Urothelium cell line (cell line): ENCODE data around the gene ARHGAP15.

ENCODE experiments used
- DNase-seq: peaks from one replicate; pipeline ENCODE4 v3.0.0; 2011; ENCODE audit warnings: low spot score, mixed read lengths
- FAIRE-seq: peaks from 2 replicates; lab custom pipeline; 2011; peaks lifted over from hg19 to GRCh38; lab: Jason Lieb, UNC

Gene ARHGAP15

DNA sequence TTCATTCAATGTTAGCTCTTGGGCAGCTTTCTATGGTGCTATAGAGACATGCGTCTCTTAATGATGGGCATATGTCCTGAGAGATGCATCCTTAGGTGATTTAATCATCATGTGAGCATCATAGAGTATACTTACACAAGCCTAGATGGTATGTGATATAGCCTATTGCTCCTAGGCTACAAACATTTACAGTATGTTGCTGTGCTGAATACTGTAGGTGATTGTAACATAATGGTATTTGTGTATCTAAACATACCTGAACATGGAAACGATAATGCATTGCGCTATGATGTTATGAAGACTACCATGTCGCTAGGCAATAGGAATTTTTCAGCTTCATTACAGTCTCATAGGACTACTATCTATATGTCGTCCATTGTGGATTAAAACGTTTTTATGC is 89.4 kb downstream of the ARHGAP15 start:
- FAIRE-seq: no peak
- DNase-seq: no peak

DNA sequence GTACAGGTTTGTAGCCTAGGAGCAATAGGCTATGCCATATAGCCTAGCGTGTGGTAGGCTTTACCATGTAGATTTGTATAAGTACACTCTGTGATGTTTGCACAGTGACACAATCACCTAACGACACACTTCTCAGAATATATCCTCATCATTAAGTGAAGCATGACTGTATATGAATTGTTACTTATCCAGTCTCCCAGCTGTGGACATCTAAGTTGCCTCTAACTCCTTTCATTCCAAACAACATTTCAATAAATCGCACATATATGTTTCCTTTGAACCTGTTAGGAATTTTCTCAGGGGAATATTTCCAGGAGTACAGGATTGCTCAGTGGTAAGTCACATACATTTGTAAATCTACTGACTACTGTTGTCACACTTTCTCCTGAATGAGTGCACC is 90.0 kb downstream of the ARHGAP15 start:
- DNase-seq (no peak), FAIRE-seq (no peak)

DNA sequence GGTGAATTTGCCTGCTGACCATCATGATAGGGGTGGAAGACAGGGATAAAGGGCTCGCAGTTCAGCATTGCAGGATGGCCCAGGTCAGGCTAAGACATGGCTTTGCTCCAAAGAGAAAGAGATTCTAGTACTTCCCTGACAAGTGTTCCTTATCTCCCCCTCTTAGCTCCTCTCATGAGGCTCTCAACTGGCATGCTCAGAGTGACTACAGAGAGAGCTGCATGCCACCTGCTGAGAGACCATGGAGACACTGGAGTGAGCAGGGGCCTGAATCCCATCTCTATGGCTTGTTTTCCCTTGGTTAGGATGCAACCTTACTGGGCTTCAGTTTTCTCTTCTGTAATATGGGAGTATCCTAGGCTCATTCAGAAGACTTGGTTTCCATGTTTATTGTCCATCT is 94.3 kb downstream of the ARHGAP15 start:
- FAIRE-seq (no peak), DNase-seq (no peak)

DNA sequence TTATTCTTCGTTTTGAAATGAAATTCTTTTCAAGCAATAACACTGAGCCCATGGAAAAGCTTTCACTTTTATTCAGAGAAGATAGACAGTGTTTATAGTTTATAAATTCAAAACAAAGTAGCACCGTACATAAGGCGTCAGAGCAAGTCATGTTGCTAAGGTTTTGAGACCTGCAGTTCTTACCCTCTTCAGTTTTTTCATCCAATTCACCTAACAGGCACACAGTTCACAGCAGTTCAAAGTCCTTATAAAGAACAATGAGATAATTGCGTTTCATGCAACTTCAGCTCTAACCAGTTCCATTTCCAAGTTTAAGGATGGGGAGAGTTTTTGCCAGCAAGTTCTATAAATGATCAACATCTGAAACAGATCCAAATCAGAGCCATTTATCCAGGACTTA is 96.7 kb downstream of the ARHGAP15 start:
- DNase-seq (no peak), FAIRE-seq (no peak)

DNA sequence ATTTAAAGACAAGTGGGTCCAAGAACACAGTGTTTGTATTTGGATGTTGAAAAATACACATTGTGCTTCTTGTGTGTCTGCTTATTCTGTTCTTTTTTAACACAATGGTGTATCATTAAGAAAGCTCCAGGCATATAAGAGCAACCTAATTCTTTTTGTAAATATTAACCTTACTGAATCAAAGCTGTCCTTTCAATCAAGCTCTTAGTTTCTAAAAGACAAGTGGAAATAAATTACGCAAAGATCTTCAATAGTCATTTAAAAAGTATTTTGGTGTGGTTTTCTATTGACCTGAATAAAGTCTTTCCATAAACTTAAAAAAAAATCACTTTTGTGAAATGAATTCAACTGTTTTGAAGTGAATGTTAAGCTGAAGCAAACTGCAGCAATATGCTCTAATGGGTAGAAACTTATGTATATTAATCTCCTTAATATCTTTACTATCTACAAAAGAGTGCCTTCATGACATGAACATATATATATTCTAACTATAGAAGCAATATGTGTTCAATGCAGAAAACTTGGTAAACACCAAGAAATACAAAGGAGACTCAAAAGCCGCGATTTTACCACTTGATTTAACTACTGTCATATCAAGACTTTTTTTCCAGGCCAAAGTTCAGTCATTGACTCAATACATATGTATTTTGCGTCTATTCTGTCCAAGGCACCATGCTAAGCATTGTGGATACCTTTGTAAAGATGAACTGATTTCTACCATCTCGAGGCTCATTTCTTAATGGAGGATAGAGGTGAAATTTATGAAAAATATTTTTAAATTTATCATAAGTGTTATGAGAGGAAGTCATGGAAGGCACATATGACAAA is 97.7 kb downstream of the ARHGAP15 start:
- no peak for DNase-seq
- FAIRE-seq: no peak

DNA sequence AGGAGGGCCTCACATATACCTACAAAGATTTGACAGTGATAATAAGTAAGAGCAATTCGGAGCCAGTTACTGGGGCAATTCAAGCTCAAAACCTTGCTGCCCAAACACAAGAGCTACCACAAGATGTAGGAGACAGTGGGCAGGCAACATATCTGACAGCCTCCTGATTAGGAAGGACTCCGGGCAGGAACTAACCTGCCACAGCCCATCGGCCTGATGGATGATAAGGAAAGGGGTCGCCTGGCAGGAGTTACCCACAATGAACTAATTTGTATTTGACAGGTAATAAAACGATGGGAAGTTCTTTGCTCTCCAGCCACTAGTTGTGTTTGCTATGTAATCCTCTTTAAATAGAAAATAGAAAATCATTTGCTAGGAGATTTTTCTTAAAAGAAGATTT is 100.2 kb downstream of the ARHGAP15 start:
- DNase-seq (no peak), FAIRE-seq (no peak)

DNA sequence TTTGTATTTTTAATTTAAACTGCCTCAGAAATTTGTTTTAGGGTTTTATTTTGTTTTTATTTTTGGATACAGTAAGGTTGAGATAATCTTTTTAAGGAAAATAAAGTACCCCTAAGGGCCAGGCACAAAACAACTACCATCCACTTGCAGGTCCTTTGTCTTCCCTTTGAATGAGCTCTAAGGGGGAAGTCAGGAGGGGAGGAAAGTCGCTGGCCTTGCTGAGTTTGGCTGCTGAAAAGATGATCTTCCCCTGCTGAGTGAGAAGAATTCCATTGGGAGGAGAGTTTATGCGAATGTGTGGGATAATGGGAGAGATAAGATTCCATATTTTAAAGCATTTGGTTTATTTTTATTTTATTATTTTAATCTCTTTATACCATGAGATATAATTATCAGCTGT is 100.7 kb downstream of the ARHGAP15 start:
- DNase-seq: no peak
- no peak for FAIRE-seq

DNA sequence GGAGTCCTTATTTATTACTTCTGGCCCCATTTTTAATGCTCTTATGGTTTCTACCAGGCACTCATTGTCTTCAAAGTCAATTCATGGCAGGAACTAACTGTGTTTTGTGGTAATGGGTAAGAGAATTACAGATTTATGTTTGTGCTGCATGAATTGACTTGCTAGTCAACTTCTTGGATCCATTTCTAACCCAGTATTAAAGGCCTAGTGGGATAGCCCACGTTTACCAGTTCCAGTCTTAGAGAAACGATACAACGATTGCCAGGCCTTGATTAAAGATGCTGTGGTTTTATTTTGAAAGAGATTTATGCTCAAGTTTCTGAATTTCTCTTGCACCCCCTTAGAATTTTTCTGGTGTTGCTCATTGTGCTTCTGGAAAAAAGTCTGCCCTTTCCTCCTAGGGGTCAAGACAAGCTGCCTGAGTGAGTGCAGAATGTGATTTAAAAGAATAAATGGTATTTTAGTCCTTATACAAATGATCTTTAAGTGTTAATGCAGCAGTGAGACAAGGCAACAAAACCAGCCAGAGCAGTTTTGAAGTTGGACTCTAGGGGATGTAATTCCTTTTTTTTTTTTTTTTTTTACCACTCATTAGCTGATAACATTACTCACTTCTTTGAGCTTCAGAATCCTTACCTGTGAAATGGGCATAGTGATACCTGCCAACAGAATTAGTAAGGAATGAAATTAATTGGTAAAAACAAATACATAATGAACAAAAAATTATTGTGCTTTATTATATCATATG is 101.5 kb downstream of the ARHGAP15 start:
- FAIRE-seq: no peak
- no peak for DNase-seq

DNA sequence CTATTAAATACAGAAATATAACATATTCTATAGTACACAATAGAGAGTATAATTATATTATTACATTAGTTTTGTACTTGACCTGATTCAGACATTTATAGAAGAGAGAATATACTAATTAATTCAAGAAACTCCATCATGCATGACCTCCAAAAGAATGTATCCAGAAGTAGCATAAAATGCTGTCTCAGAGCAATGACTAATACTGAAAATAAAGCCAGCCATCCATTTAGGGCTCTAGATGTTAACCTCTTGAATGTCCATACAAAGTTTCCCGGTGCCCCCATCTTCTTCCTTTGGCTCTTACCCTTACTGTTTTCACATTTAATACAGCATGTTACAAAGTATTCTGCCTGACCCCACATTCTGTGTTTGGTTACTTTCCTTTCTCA is 102.0 kb downstream of the ARHGAP15 start:
- FAIRE-seq (no peak), DNase-seq (no peak)

DNA sequence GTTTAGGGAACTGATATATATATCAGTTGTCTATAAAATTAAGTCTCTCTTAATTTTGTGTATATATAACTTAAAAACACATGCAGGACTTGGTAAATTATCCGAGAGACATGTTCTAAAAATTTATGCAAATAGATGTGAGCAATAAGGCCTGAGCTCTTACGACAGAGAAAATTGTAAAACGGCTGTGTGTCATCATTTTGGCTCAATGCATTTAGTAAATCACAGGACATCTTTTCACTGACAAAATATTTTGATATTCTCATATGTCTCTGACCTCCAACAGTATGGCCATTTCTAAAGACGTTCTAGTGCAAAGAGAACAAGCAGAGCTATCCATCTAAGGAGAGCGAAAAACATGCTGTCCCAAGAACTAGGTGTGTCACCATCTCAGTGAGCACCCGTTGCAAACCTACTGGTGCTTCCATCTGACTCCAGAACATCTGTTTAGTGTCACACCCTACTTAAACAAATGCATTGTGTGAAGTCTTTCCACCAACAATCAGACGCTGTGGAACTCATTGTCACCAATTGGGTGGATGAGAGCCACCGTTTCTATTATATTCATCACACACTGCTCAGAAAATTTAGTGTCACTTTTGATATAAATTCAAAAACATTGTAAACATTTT is 108.0 kb downstream of the ARHGAP15 start:
- FAIRE-seq (no peak), DNase-seq (no peak)

DNA sequence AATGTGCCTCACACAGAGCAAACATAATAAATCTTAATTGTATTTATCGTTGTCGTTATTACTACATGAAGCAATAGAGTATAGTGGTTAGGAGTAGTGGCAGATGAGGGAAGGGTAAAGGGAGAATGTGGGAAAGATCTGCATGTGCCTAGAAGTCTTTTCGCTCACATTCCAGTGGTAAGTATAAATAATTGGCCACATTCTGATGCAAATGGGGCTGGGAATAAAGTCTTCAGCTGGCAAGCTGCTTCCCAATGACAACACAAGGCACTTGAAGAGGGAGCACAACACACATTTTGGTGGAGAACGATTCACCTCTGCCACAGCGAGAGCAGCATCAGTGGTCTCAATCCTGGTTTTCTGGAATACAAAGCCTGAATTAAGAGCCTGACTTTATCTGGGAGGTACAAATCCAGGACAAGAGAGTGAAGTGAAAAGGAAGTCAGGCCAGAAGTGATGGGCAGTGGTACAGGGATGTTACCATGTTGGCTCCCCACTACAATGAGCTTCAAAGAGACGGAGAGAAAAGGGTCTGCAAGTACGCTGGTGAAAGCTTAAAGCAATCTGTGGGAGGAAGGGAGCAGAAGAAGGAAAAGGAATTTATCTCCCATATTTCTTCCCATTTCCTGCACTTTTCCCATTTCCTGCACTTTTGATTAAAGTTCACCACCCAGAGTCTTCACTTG is 112.3 kb downstream of the ARHGAP15 start:
- FAIRE-seq (no peak), DNase-seq (no peak)

DNA sequence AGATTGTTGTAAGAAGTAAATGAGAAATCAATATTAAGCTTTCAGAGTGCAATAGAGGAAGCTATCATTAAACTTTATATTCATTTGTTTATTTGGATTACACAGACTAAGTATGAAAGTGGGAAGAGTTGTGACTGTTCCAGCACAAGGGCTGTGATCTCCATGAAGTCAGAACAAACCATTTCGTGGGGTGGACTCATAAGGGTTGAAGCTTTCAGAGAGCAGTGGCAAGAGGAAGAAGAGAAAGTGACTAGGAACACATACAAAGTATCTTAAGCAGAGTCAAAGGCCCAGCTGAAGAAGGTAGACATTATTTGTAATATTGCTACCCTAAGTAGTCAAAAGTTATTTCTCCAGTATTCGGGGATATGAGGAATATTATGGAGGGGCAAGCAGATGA is 117.0 kb downstream of the ARHGAP15 start:
- DNase-seq: no peak
- FAIRE-seq: no peak

DNA sequence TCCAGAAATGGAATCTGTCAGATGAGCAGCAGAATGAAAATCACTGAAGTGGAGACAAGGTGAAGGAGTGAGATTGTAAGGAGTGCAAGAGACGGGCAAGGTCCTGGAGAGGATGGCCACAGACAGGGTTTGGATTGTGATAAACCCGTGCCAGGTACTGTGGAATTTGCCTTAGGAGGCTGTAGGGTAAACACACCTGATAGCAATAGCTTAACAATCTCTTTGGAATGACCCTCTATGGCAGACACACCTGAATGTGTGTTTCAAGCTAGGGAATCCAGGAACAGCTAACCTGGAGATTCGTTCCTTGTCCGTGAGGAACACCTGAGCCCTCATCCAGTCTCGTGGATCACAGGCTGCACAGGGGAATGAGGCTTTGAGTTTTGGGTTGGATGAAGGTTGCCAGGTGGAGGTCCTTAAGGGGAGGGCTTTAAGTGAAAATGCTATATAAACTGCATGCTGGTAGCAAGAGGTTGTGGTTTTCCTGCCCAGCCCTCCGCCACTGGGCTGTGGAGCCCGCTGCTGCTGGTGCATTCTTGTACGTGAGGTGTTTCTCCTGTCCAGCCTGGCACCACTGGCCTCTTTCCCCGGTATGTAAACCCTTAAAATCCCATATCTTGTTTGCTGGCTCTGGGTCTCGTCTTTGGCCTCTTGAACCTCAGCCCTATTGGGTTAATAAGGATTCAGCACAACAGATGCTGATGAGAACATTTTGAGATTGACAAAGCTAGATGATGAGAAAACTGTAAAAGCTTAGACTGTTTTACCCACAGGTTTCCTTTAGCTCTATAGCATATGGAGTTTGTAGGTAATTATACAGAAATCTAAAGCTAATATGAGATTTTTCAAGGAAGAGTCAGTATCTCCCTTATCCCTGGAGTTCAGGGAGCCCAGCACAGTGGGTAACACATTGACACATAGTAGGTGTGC is 117.9 kb downstream of the ARHGAP15 start:
- no peak for DNase-seq
- no peak for FAIRE-seq

DNA sequence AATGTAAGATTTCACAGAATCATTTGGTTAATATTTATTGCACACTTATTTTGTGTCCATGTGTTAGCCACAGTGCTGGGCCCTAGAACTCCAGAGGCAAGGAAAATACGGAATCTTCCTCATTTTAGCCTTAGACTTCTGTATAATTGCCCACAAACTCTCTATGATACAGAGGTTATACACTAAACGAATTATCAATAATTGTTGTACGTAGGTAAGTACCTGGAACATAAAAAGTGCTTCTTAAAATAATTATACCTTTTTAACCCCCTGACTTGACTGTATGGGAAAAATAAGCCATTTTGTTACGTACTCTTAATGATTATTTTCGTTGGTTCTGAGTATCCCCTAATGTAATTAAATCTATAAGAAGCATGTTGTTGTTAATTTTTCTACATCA is 119.4 kb downstream of the ARHGAP15 start:
- FAIRE-seq: no peak
- DNase-seq: no peak

DNA sequence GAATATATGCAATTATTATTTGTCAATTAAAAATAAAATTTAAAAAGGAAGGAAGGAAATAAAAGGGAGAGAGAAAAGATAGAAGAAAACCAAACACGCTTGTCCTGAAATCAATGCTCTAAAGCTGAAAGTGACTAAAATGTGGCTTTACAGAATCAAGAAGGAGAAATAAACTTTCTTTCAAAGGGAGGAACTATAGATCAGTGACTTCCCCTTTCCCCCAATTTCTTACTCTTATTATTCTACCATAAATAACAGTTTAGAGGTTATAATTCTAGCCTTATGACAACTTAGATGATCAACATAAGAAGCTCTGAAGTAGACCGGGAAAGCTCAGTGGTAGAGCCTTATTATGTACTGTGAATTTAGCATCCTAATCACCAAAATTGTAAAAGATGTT is 122.5 kb downstream of the ARHGAP15 start:
- DNase-seq: no peak
- FAIRE-seq: no peak

DNA sequence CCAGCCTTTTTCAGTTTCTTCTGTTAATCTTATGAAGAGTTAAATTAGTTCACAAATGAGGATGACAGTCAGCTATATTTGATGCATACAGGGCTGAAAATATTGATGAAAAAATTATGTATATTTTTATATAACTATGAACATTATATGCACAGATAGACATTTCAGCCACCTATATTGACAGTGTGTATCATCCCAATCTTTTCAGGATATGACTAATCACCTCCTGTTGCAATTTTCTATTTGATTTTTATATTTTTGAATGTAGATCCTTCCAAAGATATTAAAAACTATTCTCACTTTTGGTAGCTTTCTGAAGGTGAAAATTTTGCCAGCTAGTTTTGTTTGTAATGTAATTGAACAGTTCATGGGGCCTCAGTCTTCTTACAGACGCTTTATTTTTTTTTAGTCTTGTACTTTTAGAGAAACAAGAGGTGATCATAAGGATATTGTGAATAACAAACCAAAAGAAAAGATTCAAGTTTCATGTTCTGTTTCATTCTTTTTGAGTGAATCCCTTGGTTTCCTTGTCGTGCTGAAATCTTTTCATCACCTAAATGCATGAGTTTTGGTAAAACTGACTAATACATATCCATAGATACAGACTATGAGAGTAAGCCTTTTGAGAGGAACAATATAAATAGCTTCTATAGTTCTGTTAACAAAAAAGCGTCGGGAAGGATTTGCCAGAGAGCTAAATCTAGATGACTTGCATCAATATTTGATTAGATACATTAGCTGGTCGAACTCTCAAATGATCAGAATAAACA is 123.1 kb downstream of the ARHGAP15 start:
- FAIRE-seq (no peak), DNase-seq (no peak)

DNA sequence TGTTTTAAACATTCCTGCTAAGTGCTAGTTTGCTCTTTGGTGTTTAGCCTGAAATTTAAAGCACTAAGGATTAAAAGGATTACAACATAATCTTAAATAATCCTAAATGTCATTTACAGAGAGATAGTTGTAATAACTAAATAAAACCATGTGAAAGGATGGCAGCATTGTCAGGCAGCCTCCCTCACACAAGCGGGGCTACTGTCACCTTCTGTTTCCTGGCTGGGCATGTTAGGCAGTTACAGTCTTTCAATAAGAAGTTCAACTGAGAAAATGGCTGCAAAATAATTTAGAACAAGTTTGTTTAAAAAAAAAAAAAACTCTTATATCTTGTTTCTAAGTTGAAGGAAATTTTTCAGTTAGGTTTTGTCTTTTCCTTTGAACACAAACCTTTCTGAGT is 124.9 kb downstream of the ARHGAP15 start:
- DNase-seq (no peak), FAIRE-seq (no peak)

DNA sequence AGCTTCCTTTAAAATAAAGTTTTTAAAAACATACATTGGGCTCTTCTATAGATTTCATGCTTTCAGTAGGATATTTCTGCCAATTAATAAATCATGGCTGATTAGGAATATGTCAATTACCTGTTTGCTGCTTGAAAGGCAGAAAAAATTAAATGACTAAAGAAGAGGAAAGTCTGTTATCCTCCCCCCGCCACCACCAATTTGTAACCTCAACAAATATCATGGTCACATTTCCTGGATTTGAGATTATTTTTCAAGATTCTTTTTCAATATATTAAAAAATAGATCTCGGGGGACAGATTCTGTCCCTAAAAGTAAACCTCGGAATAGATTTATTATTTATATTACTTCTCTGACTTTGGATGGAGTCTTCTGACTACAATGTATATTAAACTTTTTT is 125.9 kb downstream of the ARHGAP15 start:
- FAIRE-seq (no peak), DNase-seq (no peak)

DNA sequence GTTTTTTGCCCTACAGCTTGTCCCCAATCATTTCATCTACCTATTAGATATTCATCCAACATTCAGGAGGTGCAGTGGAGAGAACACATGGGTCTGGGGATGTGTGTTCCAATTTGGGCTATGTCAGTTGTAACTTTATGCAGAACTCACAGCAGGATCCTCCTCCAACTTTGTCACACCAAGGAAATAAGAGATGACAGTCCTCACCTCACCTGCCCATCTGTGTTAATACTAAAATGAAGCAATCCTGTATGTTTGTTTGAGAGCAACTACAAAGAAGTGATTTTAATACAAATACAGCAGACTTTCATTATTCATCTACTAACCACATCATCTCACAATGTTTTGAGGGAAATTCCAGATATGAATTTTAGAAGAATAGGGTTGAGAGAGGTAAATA is 126.7 kb downstream of the ARHGAP15 start:
- DNase-seq (no peak), FAIRE-seq (no peak)
